Measurements from ENCODE around the gene RBM47. TPM values are rescaled to one million over a fixed set of nuclear protein-coding genes. Genes with fewer than 3 reads are reported as not detected.

Gene RBM47
- total RNA-seq, 1 donor from 2014 or later, result 110 TPM

DNA sequence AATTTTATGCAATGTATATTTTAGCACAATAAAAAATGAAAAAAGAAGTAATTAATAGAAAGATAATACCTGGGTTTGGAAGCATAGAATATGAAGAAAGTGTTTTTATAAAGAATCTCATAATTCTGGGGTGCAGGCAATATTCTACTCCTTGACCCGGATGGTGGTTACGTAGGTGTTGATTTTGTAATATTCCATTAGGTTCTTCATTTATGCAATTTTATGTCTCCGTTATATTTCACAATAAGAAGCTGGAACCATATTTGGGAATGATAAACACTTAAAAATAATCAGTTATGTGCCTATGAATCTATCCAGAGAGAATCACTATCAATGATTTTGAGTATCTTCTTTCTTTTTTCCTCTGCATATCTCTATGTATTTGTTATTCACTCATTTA lies 256.0 kb downstream of the RBM47 start:
- no peak for DNase-seq (ENCODE audit: low spot score)

Other genes with a start within 250 kb of the RBM47 start
- gene NSUN7, start 120.1 kb upstream of the RBM47 start, total RNA-seq, result 8.5 TPM